ENCODE data around the gene CEMIP. TPM values are rescaled to one million over a fixed set of nuclear protein-coding genes. Genes with fewer than 3 reads are reported as not detected.

CEMIP gene
- total RNA-seq, 1 donor from 2014 or later: not detected

GRCh38 chr15:80780416-80781221 is 1.4 kb downstream of the CEMIP start:
- intact Hi-C loops (cut with micrococcal nuclease): no loop called here

DNA sequence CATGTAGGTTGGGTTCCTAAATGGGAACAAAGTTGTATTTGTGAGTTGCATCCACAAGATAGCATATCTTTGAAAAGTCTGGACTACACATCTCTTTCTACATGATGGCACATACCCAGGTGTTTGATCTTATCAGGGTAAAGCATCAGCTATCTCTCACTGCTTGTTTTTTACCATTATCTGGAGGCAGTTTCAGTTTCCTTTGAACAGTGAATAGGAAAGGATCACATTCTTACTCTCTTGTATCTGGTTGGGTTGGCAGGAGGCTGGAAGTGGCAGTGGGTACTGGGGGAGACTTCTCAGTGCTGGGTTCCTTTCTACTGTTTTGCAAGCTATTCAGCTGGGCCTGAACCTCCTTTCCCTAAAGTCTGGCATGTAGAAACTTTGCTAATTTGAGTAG is 4.1 kb downstream of the CEMIP start:
- intact Hi-C loops (cut with micrococcal nuclease): no loop called here

DNA sequence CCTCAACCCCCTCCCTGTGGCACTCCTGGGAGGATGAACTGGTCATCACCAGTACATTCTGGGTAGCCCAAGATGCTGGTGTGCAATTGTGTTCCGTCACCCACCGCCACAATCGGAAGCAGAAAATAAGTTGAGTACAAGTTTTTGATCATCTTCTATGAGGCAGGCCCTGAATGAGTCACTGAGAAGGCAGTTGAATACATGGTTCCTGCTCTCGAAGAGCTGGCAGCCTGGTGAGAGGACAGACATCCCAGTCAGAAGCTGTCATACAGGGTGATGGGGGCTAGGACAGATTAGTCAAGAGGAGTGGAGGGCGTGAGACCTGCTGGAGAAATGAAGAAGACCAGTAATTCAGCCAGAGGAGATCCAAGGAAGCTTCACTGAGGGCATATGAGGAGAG is 6.2 kb downstream of the CEMIP start:
- intact Hi-C loops (cut with micrococcal nuclease): no loop called here

DNA sequence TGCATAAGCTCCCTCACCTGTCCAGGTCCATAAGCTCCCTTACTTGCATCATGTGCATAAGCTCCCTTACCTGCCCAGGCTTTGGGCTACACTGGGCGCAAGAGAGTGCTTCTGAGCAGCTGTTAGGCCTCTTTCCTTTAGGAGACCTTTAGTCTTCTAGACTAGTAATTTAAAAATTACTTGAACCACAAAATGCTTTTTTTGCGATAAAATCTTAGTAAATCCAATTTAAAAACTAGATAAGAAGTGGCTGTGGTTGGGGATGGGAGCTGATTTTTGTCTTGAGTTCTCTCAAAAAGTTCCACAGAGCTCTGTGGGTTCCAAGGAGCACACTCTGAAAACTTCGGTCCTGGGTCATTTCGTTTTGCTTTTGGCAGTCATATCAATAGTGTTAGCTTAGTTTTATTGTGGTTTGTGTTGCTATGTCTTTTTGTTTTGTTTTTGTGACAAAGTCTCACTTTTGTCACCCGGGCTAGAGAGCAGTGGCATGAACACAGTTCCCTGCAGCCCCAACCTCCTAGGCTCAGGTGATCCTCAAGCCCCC is 6.7 kb downstream of the CEMIP start:
- intact Hi-C loops (cut with micrococcal nuclease): no loop called here

- intact Hi-C loops (cut with micrococcal nuclease): no loop called here
Measured at GRCh38 chr15:80787316-80787715, 8.1 kb downstream of the CEMIP start.

- intact Hi-C loops (cut with micrococcal nuclease): no loop called here
Measured at GRCh38 chr15:80788536-80788935, 9.4 kb downstream of the CEMIP start.

DNA sequence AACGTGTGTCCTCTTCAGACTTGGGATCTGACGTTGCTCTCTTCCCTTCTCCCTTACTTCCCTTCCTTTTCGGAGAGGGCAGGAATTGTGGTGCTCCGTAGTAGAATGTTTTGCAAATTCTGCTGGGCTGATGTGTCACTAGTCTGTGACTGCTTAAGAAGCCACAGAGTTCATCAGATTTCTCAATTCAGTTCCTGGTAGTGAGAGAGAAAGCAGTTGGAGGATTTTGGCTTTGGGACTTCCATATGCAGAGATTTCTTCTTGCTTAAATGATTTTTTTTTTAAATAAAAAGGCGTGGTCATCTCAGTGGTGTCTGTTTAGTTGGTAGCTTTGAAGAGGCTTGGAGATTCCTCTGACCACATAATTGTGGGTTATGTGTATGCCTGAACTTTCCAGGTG is 10.1 kb downstream of the CEMIP start:
- intact Hi-C loops (cut with micrococcal nuclease): no loop called here

- intact Hi-C loops (cut with micrococcal nuclease): no loop called here
Measured at GRCh38 chr15:80789796-80790195, 10.6 kb downstream of the CEMIP start.

DNA sequence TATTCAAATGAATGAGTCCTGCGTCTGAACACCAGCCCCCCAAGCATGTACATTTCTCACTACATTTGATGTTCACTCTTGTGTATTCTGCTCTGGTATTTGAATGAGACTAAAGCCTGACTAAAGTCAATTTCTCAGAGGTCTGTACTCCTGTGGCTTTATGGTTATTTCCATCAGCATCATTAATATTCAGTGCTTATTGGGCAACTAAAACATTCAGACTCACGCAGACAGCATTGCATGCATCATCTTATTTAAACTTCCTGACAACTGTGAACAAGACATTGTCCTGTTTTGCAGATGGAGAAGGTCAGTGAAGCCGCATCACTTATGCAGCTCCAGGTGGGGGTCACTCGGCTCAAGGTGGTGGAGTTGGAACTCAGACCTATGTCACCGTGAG is 11.1 kb downstream of the CEMIP start:
- intact Hi-C loops (cut with micrococcal nuclease): no loop called here

DNA sequence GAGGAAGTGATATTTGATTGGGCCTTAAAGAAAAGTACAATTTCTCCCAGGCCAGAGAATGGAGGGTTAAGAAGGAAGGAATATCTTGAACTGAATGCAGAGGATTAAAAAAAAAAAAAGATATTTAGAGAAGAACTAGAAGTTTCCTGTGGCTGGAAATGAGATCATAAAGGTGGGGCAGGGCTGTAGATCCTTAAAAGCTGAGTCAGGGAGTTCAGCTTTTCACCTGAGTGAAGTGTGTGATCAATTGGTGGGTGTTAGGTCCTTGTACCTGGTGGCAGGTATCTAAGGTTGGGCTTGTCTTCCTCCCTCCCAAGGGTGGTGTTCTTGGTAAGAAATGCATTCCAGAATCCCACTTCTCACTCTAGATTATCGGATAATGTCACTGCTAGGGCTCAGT is 11.8 kb downstream of the CEMIP start:
- intact Hi-C loops (cut with micrococcal nuclease): no loop called here

- intact Hi-C loops (cut with micrococcal nuclease): no loop called here
Measured at GRCh38 chr15:80796407-80796806, 17.2 kb downstream of the CEMIP start.

DNA sequence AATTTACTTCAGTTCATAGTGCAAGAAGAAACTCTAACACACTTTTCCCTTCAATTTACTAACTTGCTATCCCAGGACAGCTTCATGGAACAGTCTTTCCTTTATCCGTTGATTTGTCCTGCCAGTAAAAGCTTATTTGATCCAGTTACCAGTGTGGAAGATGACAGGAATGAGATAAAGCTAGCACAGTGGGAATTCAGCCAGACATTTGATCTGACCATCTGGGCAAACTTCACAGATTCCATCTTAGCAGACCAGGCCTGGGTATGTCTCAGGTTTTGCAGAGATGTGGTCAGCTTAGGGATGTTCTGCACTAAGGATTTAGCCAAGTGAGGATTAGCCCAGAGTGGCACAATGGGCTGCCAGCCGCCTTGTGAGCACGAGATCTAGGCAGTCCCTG is 19.7 kb downstream of the CEMIP start:
- intact Hi-C loops (cut with micrococcal nuclease): no loop called here

DNA sequence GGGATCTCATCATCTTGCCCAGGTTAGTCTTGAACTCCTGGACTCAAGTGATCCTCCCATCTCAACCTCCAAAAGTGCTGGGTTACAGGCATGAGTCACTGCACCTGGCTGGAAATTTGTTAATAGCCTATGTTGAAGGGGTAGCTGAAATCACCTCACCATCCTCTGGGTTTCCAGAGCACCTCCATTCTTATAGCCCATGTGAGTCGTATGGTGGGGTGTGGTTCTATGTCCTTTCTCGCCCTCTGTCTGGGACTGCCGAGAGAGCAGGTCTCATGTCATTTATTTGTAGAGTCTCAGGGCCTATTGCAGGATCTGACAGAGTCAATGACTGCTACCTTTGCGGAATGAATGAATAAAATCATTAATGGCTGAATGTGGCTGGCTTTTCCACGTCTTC is 20.9 kb downstream of the CEMIP start:
- intact Hi-C loops (cut with micrococcal nuclease): loop anchor here (10.0 kb wide), 1 partner anchor 185 kb away; the partner anchor contains the start of gene MESD

GRCh38 chr15:80801891-80802680 is 22.9 kb downstream of the CEMIP start:
- intact Hi-C loops (cut with micrococcal nuclease): loop anchor here (10.0 kb wide), 1 partner anchor 183 kb away; the partner anchor contains the start of gene MESD

- intact Hi-C loops (cut with micrococcal nuclease): loop anchor here (10.0 kb wide), 1 partner anchor 181 kb away; the partner anchor contains the start of gene MESD
Measured at GRCh38 chr15:80803580-80804525, 24.7 kb downstream of the CEMIP start.

DNA sequence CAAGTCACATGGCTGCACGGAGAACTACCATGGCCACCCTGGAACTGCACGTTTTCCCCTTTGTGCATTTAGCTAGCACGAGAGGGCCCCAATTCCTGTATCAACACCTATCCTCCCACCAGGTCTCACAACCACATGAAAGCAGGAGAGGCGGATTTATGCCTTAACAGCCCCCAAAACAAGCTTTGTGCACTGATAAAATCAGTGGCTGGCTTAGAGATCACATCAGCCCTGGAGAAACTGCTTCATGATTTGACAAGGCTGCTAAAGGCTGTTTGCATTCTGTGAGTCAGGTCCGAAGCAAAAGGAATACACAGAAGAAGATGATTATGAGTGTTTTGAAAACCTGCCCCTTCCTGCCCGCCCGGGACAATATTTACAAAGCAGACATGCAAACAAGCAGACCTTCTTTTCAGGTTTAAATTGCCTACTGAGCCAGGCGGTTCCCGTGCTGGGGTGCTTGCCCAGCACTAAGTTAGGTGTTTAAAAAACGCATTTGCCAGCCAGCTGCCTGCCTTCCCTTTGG is 25.9 kb downstream of the CEMIP start:
- intact Hi-C loops (cut with micrococcal nuclease): loop anchor here (10.0 kb wide), 1 partner anchor 180 kb away; the partner anchor contains the start of gene MESD

DNA sequence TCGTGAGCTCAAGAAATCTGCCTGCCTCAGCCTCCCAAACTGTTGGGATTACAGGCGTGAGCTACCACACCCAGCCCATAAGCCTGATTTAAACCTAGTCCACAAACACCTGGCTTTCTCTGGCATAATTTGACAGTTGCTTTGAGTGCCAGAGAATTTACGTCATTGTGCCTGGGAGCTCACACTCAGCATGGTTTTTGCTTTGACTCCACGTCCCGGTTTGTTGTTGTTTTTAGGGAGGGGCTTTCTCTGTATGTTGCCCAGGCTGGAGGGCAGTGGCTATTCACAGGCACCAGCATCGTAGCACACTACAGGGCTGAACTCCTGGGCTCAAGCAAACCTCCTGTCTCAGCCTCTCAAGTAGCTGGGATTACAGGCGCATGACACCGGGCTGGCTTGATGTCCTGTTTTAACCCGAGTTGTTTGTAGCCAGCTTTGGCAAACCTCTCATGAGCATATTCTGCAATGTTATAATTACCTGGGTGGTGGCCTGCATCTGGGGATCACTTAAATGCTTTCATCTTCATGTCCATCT is 32.7 kb downstream of the CEMIP start:
- intact Hi-C loops (cut with micrococcal nuclease): no loop called here

DNA sequence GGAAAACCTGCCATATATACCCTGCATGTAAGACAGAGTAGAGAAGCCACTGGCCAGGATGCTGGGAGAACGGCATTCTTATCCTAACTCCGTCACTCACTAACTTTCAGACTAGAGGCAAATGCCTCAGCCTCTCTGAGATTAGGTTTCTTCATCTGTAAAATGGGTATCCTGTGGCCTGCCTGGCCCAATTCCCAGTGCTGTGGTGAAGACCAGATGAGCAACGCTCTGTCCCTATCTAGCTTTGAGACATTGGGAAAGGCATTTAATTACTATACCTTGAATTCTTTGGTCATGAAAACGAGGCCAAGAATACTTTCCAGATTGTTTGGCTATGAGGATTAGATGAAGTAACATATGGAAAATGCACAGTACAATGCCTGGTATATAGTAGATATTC is 35.9 kb downstream of the CEMIP start:
- intact Hi-C loops (cut with micrococcal nuclease): no loop called here

DNA sequence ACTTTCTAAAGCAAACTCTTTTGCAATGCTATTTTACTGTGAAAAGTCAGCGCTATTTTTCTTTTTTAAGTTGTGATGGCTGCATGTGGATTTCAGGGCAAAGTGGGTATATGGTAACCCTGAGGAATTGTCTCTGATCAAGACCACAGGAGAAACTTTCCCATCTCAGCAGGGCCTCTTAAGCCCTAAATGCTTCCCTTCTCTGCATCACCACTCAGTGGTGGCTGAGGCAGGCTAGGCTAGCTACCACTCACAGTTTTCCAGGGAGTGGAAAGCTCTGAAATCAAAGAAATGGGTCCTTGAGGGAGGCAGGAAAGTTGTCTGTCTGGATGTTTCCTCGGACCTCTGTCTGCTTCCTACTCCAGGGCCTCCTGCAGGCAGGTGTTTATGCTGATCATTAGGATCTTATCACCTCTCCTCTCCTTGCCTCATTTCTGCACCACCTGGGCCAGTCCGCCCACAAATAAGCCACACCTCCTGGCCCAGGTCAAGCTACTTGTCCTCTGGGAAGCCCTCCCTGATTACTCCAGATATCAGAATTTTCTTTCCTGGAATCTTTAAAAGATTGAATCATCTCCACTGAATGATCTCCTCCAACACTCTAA is 37.0 kb downstream of the CEMIP start:
- intact Hi-C loops (cut with micrococcal nuclease): no loop called here

DNA sequence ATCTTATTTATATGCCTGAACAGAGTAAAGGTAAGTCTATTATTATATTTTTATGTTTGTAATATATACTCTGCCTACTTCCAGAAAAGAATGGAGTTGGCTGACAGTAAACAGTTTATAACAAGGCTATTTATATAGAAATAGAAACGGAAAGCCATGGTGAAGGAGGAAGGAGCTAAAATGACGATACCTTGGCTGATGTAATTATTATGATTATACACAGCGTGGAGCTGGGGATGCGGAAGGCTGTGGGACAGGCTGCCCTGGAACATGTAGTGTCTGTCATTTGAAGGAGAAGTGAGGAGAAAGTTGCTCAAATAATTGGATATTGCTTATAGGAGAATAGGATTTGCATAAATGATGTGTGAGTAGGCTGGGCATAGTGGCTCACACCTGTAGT is 37.8 kb downstream of the CEMIP start:
- intact Hi-C loops (cut with micrococcal nuclease): no loop called here
